ENCODE measurements around the gene NTM. TPM values are rescaled to one million over a fixed set of nuclear protein-coding genes. Genes with fewer than 3 reads are reported as not detected.

Gene NTM
- total and polyA plus RNA-seq, 4 experiments from 2014 or later: not detected

DNA sequence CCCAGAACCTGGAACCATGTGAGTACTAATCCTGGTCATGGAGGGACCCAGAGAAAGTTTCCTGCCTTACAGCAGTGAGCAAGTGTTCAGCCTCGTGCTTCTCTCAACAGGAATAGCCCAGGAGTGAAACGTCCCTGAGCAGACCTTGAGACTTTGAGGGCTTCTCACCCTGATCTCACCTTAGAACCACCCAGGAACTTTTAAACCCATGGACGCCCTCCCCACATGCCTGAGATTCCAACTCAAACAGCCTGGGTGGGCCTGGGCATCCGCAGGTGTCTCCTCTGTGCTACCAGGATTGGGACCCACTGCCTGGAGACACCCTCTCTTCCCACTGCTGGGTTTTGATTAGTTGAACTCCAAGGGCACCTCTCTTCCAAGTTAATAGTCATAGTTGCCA, 297.2 kb downstream of the NTM start:
- no peaks in the 10 kb centered on the region for H3K36me3 ChIP-seq (ENCODE audit: insufficient read depth, low read length)
- Mint-ChIP-seq H3K27ac (no peak overlapping the region), H3K36me3 (no peaks in the 10 kb centered on the region), H3K4me1 (peaks cover 0 to 5% (median 0%) of the 10 kb centered on the region in 4 donors), H3K4me3 (no peak overlapping the region), H3K27me3 (no peaks in the 10 kb centered on the region), H3K9me3 (peaks cover 0 to 2% (median 0%) of the 10 kb centered on the region in 8 donors)
- ChIA-PET CTCF (ENCODE audit: partially characterized antibody) (interaction anchor here (1.1 kb wide), 1 partner anchor 17 kb away, joined by 3 read pairs; no protein-coding TSS in a partner anchor), POLR2A (ENCODE audit: partially characterized antibody) (no interaction called here)
- no peaks in the 10 kb centered on the region for H3K9me3 ChIP-seq (ENCODE audit: control insufficient read depth in 1 of 2, low read length in 2 of 2)
- no peaks in the 10 kb centered on the region for H3K27me3 ChIP-seq (ENCODE audit: insufficient read depth, low read length)
- no peaks in the 10 kb centered on the region for H3K4me1 ChIP-seq (ENCODE audit: insufficient read depth, low read length)
- H3K27ac ChIP-seq (ENCODE audit: low read depth, low read length): no peak overlapping the region
- DNase-seq: no peak
- no peak overlapping the region for H3K4me3 ChIP-seq (ENCODE audit: low read length in 2 of 2)
- intact Hi-C loops (cut with micrococcal nuclease): no loop called here

DNA sequence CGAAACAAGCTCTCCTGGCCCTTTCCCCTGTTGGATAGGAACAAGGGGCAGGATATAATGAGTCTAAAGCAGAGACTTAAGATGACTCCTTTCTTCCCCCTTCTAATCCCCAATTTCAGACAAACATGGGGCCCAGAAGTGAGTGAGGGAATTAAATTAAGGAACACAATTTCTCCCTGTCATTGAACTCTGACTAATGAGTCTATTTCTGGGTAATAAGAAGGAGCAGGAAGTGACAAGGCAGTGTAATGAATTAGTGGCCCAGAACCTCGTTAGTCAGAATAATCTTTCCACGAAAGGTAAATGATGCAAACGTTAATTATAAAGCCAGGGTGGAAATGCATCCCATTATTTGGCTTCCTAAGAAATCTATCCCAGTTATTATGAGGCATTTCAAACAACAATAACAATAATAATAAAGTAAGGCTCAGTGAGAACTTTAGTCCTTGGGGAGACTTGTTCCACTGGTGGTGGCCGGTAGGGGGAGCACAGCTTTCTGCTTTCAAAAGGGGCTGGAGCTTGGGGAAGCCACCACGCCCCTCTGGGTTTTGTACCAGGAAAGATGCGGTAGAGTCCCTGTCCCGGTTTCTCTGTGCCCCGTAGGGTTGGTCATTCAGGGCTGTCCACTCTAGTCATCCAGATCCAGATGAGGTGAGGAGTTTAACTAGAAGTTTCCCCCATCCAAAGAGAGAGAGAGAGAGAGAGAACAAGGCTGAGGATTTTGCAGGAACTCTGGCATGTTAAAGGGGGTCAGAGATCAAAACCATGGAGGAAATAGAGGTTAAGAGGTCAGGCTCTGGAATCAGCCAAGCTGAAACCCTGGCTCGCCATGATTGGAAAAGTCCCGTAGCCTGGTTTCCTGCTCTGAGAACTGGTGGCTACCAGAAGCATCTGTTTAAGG, 298.3 kb downstream of the NTM start:
- ChIA-PET CTCF (ENCODE audit: partially characterized antibody) (interaction anchor here (1.1 to 1.7 kb wide), 4 partner anchors 10 to 26 kb away, joined by 3 to 7 read pairs (median 4); no protein-coding TSS in a partner anchor), POLR2A (ENCODE audit: partially characterized antibody) (no interaction called here)
- peak overlapping the region in 1 of 7 donors; percentile 44 for H3K27ac Mint-ChIP-seq
- no peaks in the 10 kb centered on the region for H3K4me1 ChIP-seq (ENCODE audit: insufficient read depth, low read length)
- peaks cover 0 to 5% (median 0%) of the 10 kb centered on the region in 4 donors for H3K4me1 Mint-ChIP-seq
- H3K27me3 Mint-ChIP-seq: no peaks in the 10 kb centered on the region
- H3K9me3 Mint-ChIP-seq: peaks cover 0 to 2% (median 0%) of the 10 kb centered on the region in 8 donors
- H3K9me3 ChIP-seq (ENCODE audit: control insufficient read depth in 1 of 2, low read length in 2 of 2): no peaks in the 10 kb centered on the region
- H3K4me3 Mint-ChIP-seq: peak overlapping the region in 2 of 8 donors; percentile 56 to 61
- no peak overlapping the region for H3K4me3 ChIP-seq (ENCODE audit: low read length in 2 of 2)
- no peaks in the 10 kb centered on the region for H3K36me3 ChIP-seq (ENCODE audit: insufficient read depth, low read length)
- no peaks in the 10 kb centered on the region for H3K36me3 Mint-ChIP-seq
- intact Hi-C loops (cut with micrococcal nuclease): no loop called here
- no peaks in the 10 kb centered on the region for H3K27me3 ChIP-seq (ENCODE audit: insufficient read depth, low read length)
- no peak overlapping the region for H3K27ac ChIP-seq (ENCODE audit: low read depth, low read length)
- DNase-seq: no peak

DNA sequence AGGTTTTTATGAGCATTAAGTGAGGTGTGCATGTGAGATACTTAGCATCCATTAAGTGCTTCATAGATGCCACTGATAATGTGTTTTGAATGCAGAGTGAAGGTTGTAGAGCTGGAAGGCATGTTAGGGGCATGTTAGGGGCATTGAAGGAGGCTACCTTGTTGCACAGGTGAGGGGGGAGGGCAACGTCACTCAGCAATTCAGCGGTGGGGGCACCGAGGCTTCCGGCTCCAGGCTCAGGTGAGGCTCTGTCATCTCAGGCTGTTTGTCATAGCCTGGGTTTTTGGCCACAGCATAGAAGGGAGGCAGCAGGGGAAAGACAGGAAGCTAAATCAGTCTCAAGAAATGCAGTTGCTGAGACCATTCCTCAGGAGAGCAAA, 299.0 kb downstream of the NTM start:
- H3K36me3 ChIP-seq (ENCODE audit: insufficient read depth, low read length): no peaks in the 10 kb centered on the region
- no peak overlapping the region for H3K4me3 Mint-ChIP-seq
- CTCF ChIA-PET (ENCODE audit: partially characterized antibody): interaction anchor here (1.5 to 1.7 kb wide), 3 partner anchors 9 to 25 kb away, joined by 3 to 7 read pairs (median 5); no protein-coding TSS in a partner anchor
- peaks cover 0 to 2% (median 0%) of the 10 kb centered on the region in 8 donors for H3K9me3 Mint-ChIP-seq
- H3K27me3 Mint-ChIP-seq: no peaks in the 10 kb centered on the region
- peaks cover 0 to 5% (median 0%) of the 10 kb centered on the region in 4 donors for H3K4me1 Mint-ChIP-seq
- H3K27ac ChIP-seq (ENCODE audit: low read depth, low read length): no peak overlapping the region
- no peak overlapping the region for H3K27ac Mint-ChIP-seq
- H3K9me3 ChIP-seq (ENCODE audit: control insufficient read depth in 1 of 2, low read length in 2 of 2): no peaks in the 10 kb centered on the region
- no peak overlapping the region for H3K4me3 ChIP-seq (ENCODE audit: low read length in 2 of 2)
- no peaks in the 10 kb centered on the region for H3K36me3 Mint-ChIP-seq
- intact Hi-C loops (cut with micrococcal nuclease): no loop called here
- no peak for DNase-seq
- no peaks in the 10 kb centered on the region for H3K27me3 ChIP-seq (ENCODE audit: insufficient read depth, low read length)
- POLR2A ChIA-PET (ENCODE audit: partially characterized antibody): no interaction called here
- H3K4me1 ChIP-seq (ENCODE audit: insufficient read depth, low read length): no peaks in the 10 kb centered on the region

DNA sequence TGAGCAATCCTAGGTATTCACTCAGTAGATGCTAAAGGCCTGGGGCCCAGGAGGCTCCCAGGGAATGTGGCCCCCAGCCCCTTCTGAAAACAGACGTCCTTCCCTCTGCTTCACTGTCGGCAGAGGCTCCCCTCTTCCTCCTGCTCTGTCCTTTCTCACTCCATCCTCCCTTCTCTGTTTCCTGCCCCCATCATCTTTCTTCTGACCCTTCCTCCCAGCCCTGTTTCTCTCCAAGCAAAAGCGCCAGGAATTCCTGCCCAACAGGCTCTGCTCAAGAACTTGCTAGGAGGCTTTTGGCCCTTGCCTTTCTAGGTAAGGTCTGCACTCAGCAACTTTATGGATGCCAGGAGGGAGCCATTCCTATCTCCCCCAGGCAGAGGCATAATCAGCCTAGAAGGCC, 300.5 kb downstream of the NTM start:
- ChIA-PET POLR2A (ENCODE audit: partially characterized antibody) (no interaction called here), CTCF (ENCODE audit: partially characterized antibody) (no interaction called here)
- intact Hi-C loops (cut with micrococcal nuclease): no loop called here
- Mint-ChIP-seq H3K27me3 (peaks cover 0 to 2% of the 10 kb centered on the region in 2 donors), H3K4me1 (peaks cover 0 to 5% (median 0%) of the 10 kb centered on the region in 4 donors), H3K36me3 (no peaks in the 10 kb centered on the region), H3K9me3 (peaks cover 0 to 2% (median 0%) of the 10 kb centered on the region in 8 donors), H3K27ac (peak overlapping the region in 1 of 7 donors; percentile 44), H3K4me3 (no peak overlapping the region)
- H3K27me3 ChIP-seq (ENCODE audit: insufficient read depth, low read length): no peaks in the 10 kb centered on the region
- no peak overlapping the region for H3K27ac ChIP-seq (ENCODE audit: low read depth, low read length)
- H3K4me3 ChIP-seq (ENCODE audit: low read length in 2 of 2): no peak overlapping the region
- no peak for DNase-seq
- H3K36me3 ChIP-seq (ENCODE audit: insufficient read depth, low read length): no peaks in the 10 kb centered on the region
- H3K4me1 ChIP-seq (ENCODE audit: insufficient read depth, low read length): no peaks in the 10 kb centered on the region
- no peaks in the 10 kb centered on the region for H3K9me3 ChIP-seq (ENCODE audit: control insufficient read depth in 1 of 2, low read length in 2 of 2)

DNA sequence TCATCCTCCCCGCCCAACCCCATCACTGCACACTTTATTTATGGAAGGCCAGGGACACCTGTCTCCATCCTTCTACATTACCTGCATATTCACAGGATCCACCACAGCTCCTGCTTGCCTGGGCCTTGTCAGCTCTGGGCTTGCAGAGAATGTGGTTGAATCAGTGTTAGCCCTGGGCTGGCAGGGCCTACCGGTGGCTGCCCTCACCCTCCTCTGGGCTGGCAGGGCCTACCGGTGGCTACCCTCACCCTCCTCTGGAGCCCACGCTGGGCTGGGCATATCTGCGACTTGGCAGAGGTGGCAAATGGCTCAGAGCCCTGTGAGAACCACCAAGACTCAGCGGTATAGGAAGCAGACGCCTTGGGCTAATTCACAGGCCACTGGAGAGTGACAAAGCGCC, 300.9 kb downstream of the NTM start:
- intact Hi-C loops (cut with micrococcal nuclease): no loop called here
- POLR2A ChIA-PET (ENCODE audit: partially characterized antibody): no interaction called here
- CTCF ChIA-PET (ENCODE audit: partially characterized antibody): no interaction called here

DNA sequence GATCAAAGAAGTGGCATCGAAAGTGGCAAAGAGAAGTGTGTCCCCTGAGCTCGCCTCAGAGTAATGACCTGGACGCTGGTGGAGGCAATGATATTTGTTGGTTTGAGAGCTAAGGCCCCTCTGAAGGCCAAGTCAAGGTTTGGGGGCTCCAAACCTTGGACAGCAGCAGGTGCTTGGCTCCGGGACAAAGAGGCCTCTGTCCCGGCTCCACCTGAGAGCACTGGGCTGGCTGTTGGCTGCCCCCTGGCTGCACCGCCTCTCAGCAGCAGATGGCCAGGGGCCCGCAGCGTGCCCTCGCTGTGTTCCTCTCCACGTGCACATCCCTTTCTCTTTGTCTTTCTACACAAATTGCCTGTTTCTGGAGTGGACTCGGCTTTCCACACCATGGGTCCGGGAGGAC, 301.3 kb downstream of the NTM start:
- H3K27ac Mint-ChIP-seq: no peak overlapping the region
- no peaks in the 10 kb centered on the region for H3K36me3 Mint-ChIP-seq
- intact Hi-C loops (cut with micrococcal nuclease): no loop called here
- DNase-seq: no peak
- H3K4me1 Mint-ChIP-seq: peaks cover 0 to 5% (median 0%) of the 10 kb centered on the region in 4 donors
- Histone ChIP-seq H3K9me3 (ENCODE audit: control insufficient read depth in 1 of 2, low read length in 2 of 2) (no peaks in the 10 kb centered on the region), H3K27me3 (ENCODE audit: insufficient read depth, low read length) (no peaks in the 10 kb centered on the region), H3K36me3 (ENCODE audit: insufficient read depth, low read length) (no peaks in the 10 kb centered on the region), H3K4me3 (ENCODE audit: low read length in 2 of 2) (no peak overlapping the region), H3K27ac (ENCODE audit: low read depth, low read length) (no peak overlapping the region), H3K4me1 (ENCODE audit: insufficient read depth, low read length) (no peaks in the 10 kb centered on the region)
- CTCF ChIA-PET (ENCODE audit: partially characterized antibody): no interaction called here
- H3K4me3 Mint-ChIP-seq: no peak overlapping the region
- POLR2A ChIA-PET (ENCODE audit: partially characterized antibody): no interaction called here
- H3K27me3 Mint-ChIP-seq: peaks cover 0 to 2% of the 10 kb centered on the region in 2 donors
- H3K9me3 Mint-ChIP-seq: peaks cover 0 to 2% (median 0%) of the 10 kb centered on the region in 8 donors

More for the DNA sequence above, 300.9 kb downstream of the NTM start:
- Histone ChIP-seq H3K4me3 (ENCODE audit: low read length in 2 of 2) (no peak overlapping the region), H3K9me3 (ENCODE audit: control insufficient read depth in 1 of 2, low read length in 2 of 2) (no peaks in the 10 kb centered on the region), H3K36me3 (ENCODE audit: insufficient read depth, low read length) (no peaks in the 10 kb centered on the region), H3K4me1 (ENCODE audit: insufficient read depth, low read length) (no peaks in the 10 kb centered on the region), H3K27ac (ENCODE audit: low read depth, low read length) (no peak overlapping the region), H3K27me3 (ENCODE audit: insufficient read depth, low read length) (no peaks in the 10 kb centered on the region)
- H3K4me3 Mint-ChIP-seq: no peak overlapping the region
- no peak overlapping the region for H3K27ac Mint-ChIP-seq
- peaks cover 0 to 2% of the 10 kb centered on the region in 2 donors for H3K27me3 Mint-ChIP-seq
- H3K4me1 Mint-ChIP-seq: peaks cover 0 to 5% (median 0%) of the 10 kb centered on the region in 4 donors
- H3K36me3 Mint-ChIP-seq: no peaks in the 10 kb centered on the region
- peaks cover 0 to 2% (median 0%) of the 10 kb centered on the region in 8 donors for H3K9me3 Mint-ChIP-seq
- DNase-seq: no peak

DNA sequence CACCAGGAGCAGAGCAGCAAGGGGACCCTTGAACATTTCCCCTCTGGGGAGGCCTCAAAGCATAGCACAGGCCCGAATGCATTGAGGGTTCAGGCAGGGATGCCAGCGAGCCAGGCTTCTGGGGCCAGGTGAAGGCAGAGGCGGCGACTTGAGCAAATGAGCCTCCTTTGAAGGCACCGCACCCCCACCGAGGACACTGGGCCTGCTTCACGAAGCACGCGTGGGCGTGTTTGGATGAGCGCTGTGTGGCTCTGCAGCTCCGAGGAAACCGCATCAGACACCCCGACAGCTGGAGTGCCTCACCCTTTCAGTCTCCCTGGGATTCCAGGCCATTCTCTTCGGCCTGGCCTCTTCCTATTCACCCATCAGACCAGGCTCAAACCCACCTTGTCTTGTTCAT, 301.8 kb downstream of the NTM start:
- peaks cover 0 to 2% (median 0%) of the 10 kb centered on the region in 8 donors for H3K9me3 Mint-ChIP-seq

More for the DNA sequence above, 301.8 kb downstream of the NTM start:
- POLR2A ChIA-PET (ENCODE audit: partially characterized antibody): no interaction called here
- H3K27ac Mint-ChIP-seq: no peak overlapping the region
- Histone ChIP-seq H3K4me1 (ENCODE audit: insufficient read depth, low read length) (no peaks in the 10 kb centered on the region), H3K4me3 (ENCODE audit: low read length in 2 of 2) (no peak overlapping the region), H3K27ac (ENCODE audit: low read depth, low read length) (no peak overlapping the region), H3K27me3 (ENCODE audit: insufficient read depth, low read length) (no peaks in the 10 kb centered on the region), H3K36me3 (ENCODE audit: insufficient read depth, low read length) (no peaks in the 10 kb centered on the region), H3K9me3 (ENCODE audit: control insufficient read depth in 1 of 2, low read length in 2 of 2) (no peaks in the 10 kb centered on the region)
- DNase-seq: no peak
- H3K4me3 Mint-ChIP-seq: no peak overlapping the region
- no peaks in the 10 kb centered on the region for H3K36me3 Mint-ChIP-seq
- peaks cover 0 to 5% (median 0%) of the 10 kb centered on the region in 4 donors for H3K4me1 Mint-ChIP-seq
- intact Hi-C loops (cut with micrococcal nuclease): no loop called here
- peaks cover 0 to 2% of the 10 kb centered on the region in 2 donors for H3K27me3 Mint-ChIP-seq
- CTCF ChIA-PET (ENCODE audit: partially characterized antibody): no interaction called here

All from CD4-positive, alpha-beta memory T cell (primary cell).